ENCODE measurements around the gene NKAIN2. TPM values are rescaled to one million over a fixed set of nuclear protein-coding genes. Genes with fewer than 3 reads are reported as not detected.

The NKAIN2 gene
- total and polyA plus RNA-seq, 8 donors: 0.02 to 0.09 TPM; not detected in 6

DNA sequence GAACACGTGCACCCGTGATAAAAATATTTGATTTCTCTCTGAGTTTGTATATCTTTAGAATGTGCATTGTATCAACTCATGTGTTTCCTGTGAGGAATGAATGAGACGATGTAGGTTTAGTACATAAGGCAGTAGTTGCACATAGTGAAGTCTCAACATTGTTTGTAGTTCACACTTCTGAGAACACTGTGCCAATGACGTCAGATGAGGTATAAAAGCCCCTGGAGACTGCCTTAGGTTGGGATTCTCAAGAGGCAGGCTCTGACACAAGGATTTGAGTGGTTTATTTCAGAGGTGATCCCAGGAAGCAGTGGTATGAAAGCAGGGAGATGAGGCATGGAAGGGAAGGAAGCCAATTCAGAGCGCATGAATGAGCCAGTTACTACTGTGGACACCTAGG is 2.6 kb upstream of the NKAIN2 start:
- no peak overlapping the region for H3K4me3 ChIP-seq

DNA sequence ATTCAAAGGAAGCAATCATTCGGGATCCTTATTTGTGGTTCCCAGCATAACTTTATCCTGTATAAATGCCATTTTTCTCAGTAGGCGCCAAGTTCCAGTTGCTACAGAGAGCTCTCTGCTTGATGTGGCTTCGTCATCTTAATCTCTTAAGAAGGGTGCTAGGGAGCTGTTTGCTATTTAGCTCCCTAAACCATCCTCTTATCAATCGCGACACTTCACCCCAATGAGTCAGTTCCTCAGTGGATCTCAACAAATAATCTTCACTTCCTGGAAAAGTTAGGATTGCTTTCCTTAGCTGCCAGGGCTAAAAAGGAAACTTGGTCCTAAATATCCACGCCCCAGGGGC is 1.3 kb upstream of the NKAIN2 start:
- H3K27me3 ChIP-seq: peaks cover 0 to 42% (median 4%) of the 10 kb centered on the region in 4 donors

More for the DNA sequence above, 2.6 kb upstream of the NKAIN2 start:
- no peaks in the 10 kb centered on the region for H3K36me3 ChIP-seq
- intact Hi-C loops (cut with DNase I): no loop called here
- H3K27ac ChIP-seq: no peak overlapping the region
- TF ChIP-seq, protein P1, sequence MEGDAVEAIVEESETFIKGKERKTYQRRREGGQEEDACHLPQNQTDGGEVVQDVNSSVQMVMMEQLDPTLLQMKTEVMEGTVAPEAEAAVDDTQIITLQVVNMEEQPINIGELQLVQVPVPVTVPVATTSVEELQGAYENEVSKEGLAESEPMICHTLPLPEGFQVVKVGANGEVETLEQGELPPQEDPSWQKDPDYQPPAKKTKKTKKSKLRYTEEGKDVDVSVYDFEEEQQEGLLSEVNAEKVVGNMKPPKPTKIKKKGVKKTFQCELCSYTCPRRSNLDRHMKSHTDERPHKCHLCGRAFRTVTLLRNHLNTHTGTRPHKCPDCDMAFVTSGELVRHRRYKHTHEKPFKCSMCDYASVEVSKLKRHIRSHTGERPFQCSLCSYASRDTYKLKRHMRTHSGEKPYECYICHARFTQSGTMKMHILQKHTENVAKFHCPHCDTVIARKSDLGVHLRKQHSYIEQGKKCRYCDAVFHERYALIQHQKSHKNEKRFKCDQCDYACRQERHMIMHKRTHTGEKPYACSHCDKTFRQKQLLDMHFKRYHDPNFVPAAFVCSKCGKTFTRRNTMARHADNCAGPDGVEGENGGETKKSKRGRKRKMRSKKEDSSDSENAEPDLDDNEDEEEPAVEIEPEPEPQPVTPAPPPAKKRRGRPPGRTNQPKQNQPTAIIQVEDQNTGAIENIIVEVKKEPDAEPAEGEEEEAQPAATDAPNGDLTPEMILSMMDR (IDR thresholded peaks at IDR 0.05): no peak
- ATAC-seq (no peak), DNase-seq (no peak), FAIRE-seq (no peak)
- peaks cover 0 to 30% (median 4%) of the 10 kb centered on the region in 4 donors for H3K27me3 ChIP-seq
- 42 to 43% methylated on average over 5 of the region's 5 CpGs for WGBS, 2 donors
- no peaks in the 10 kb centered on the region for H3K9me3 ChIP-seq
- no peaks in the 10 kb centered on the region for H3K4me1 ChIP-seq

GRCh38 chr6:123802697-123803503 is 765 bp upstream of the NKAIN2 start:
- Histone ChIP-seq H3K4me1 (no peaks in the 10 kb centered on the region), H3K27ac (no peak overlapping the region), H3K4me3 (peak overlapping the region; percentile 18 to 55 (median 34)), H3K9me3 (no peaks in the 10 kb centered on the region), H3K27me3 (peaks cover 0 to 48% (median 4%) of the 10 kb centered on the region in 4 donors), H3K36me3 (no peaks in the 10 kb centered on the region)
- 0 to 1% methylated on average over 59 to 61 of the region's 61 CpGs for WGBS, 2 donors
- TF ChIP-seq, protein P1 (IDR thresholded peaks at IDR 0.05): peak; percentile 76 to 85 (median 83)
- peak; percentile 97 to 100 (median 98) for ATAC-seq
- FAIRE-seq: no peak
- intact Hi-C loops (cut with DNase I): no loop called here
- DNase-seq: peak; percentile 55 to 93 (median 81)

More for the DNA sequence above, 1.3 kb upstream of the NKAIN2 start:
- no peaks in the 10 kb centered on the region for H3K4me1 ChIP-seq
- no peak overlapping the region for H3K4me3 ChIP-seq
- 9 to 11% methylated on average over 6 of the region's 6 CpGs for WGBS, 2 donors
- ATAC-seq: peak in 3 of 4 donors; percentile 12 to 31 (median 23)
- no peak overlapping the region for H3K27ac ChIP-seq
- TF ChIP-seq, protein P1 (IDR thresholded peaks at IDR 0.05): no peak
- H3K9me3 ChIP-seq: no peaks in the 10 kb centered on the region
- DNase-seq: no peak
- intact Hi-C loops (cut with DNase I): no loop called here
- H3K36me3 ChIP-seq: no peaks in the 10 kb centered on the region
- no peak for FAIRE-seq

GRCh38 chr6:123804014-123804786 is 535 bp downstream of the NKAIN2 start:
- Histone ChIP-seq H3K9me3 (no peaks in the 10 kb centered on the region), H3K27me3 (peaks cover 0 to 50% (median 5%) of the 10 kb centered on the region in 4 donors), H3K27ac (no peak overlapping the region), H3K4me1 (no peaks in the 10 kb centered on the region), H3K36me3 (no peaks in the 10 kb centered on the region), H3K4me3 (peak overlapping the region in 3 of 4 donors; percentile 23 to 39 (median 32))
- FAIRE-seq (no peak), ATAC-seq (no peak), DNase-seq (peak in 2 of 6 donors; percentile 11 to 62)
- 3 to 4% methylated on average over 25 of the region's 25 CpGs for WGBS, 2 donors
- intact Hi-C loops (cut with DNase I): no loop called here
- TF ChIP-seq, protein P1 (IDR thresholded peaks at IDR 0.05): no peak
